ENCODE results near the gene ADGRL1.
"Not testable (repeated sequence)": the region's sequence is repeated elsewhere in the genome, so short reads cannot be mapped to it uniquely, and the experiment has no call there.

- TF ChIP-seq, protein P1, sequence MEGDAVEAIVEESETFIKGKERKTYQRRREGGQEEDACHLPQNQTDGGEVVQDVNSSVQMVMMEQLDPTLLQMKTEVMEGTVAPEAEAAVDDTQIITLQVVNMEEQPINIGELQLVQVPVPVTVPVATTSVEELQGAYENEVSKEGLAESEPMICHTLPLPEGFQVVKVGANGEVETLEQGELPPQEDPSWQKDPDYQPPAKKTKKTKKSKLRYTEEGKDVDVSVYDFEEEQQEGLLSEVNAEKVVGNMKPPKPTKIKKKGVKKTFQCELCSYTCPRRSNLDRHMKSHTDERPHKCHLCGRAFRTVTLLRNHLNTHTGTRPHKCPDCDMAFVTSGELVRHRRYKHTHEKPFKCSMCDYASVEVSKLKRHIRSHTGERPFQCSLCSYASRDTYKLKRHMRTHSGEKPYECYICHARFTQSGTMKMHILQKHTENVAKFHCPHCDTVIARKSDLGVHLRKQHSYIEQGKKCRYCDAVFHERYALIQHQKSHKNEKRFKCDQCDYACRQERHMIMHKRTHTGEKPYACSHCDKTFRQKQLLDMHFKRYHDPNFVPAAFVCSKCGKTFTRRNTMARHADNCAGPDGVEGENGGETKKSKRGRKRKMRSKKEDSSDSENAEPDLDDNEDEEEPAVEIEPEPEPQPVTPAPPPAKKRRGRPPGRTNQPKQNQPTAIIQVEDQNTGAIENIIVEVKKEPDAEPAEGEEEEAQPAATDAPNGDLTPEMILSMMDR (IDR thresholded peaks at IDR 0.05; ENCODE audit: borderline replicate concordance, extremely low read depth, low read length, poor library complexity, severe bottlenecking), result not testable (repeated sequence)
- TF ChIP-seq EZH2 (IDR thresholded peaks at IDR 0.05; ENCODE audit: borderline replicate concordance, low read depth, low read length, severe bottlenecking), result not testable (repeated sequence)
These were observed 20.5 kb upstream of the ADGRL1 start for GRCh38 chr19:14226498-14226897.

Data from DND-41 (cell line).